SK-N-SH treated with all-trans-retinoic acid at 6 μM for 48 hours (cell line): ENCODE measurements around the gene SEC61B.

ENCODE experiments used
- GLIS3 ChIP-seq: fragments of 250-450 bp; sonication (Bioruptor Pico); IDR thresholded peaks from 2 replicates; pipeline ENCODE4 v1.5.0; 2020; ENCODE audit warnings: mild to moderate bottlenecking, moderate library complexity
- OSR1 ChIP-seq: fragments of 250-450 bp; sonication (Bioruptor Pico); IDR thresholded peaks from 2 replicates; pipeline ENCODE4 v1.8.0; 2022; ENCODE audit warnings: moderate library complexity, mild to moderate bottlenecking, inconsistent platforms
- ZC3H10 ChIP-seq: fragments of 250-450 bp; sonication (Bioruptor Pico); IDR thresholded peaks from 2 replicates; pipeline ENCODE4 v1.5.1; 2021; ENCODE audit warnings: mild to moderate bottlenecking, moderate library complexity
- ZNF70 ChIP-seq: fragments of 450-650 bp; formaldehyde crosslinking; IDR thresholded peaks from 2 replicates; pipeline ENCODE4 v1.5.0; 2020; ENCODE audit warnings: mild to moderate bottlenecking, moderate library complexity
- ZNF8 ChIP-seq: fragments of 450-650 bp; formaldehyde crosslinking; IDR thresholded peaks from 2 replicates; pipeline ENCODE4 v1.5.0; 2020; ENCODE audit warnings: mild to moderate bottlenecking, moderate library complexity
- TF ChIP-seq, protein P1 (sequence below): fragments of 250-450 bp; sonication (Bioruptor Pico); IDR thresholded peaks from 2 replicates; pipeline ENCODE4 v1.5.1; 2021; ENCODE audit warnings: mild to moderate bottlenecking, moderate library complexity
- TF ChIP-seq, protein P2 (sequence below): fragments of 250-450 bp; sonication (Bioruptor Pico); IDR thresholded peaks from 2 replicates; pipeline ENCODE4 v1.5.1; 2020; ENCODE audit warnings: low read depth, mild to moderate bottlenecking, moderate library complexity

DNA sequence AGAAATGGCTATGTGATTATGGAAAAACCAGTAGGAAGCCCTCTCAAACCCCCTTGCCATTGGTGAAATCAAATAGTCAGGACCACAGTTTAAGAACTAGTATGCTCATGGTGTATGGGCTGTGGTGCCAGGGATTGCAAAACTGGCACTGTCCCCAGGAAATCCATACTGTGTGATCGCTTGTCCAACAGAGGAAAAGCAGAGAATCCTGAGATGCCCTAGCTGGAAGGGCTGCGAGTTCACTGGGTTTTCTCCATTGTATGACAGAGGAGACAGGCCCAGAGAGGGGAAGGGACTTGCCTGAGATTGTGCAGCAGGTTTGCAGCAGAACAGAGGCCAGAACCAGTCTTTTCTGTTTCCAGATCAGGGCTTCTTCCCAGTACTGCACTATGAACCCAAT is 12.5 kb downstream of the SEC61B start:
- TF ChIP-seq ZC3H10 (CRISPR knock-in tag) (no peak), ZNF8 (no peak), ZNF70 (CRISPR knock-in tag) (no peak), GLIS3 (no peak), OSR1 (no peak)
- TF ChIP-seq, protein P1, sequence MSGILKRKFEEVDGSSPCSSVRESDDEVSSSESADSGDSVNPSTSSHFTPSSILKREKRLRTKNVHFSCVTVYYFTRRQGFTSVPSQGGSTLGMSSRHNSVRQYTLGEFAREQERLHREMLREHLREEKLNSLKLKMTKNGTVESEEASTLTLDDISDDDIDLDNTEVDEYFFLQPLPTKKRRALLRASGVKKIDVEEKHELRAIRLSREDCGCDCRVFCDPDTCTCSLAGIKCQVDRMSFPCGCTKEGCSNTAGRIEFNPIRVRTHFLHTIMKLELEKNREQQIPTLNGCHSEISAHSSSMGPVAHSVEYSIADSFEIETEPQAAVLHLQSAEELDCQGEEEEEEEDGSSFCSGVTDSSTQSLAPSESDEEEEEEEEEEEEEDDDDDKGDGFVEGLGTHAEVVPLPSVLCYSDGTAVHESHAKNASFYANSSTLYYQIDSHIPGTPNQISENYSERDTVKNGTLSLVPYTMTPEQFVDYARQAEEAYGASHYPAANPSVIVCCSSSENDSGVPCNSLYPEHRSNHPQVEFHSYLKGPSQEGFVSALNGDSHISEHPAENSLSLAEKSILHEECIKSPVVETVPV = no peak
- TF ChIP-seq, protein P2, sequence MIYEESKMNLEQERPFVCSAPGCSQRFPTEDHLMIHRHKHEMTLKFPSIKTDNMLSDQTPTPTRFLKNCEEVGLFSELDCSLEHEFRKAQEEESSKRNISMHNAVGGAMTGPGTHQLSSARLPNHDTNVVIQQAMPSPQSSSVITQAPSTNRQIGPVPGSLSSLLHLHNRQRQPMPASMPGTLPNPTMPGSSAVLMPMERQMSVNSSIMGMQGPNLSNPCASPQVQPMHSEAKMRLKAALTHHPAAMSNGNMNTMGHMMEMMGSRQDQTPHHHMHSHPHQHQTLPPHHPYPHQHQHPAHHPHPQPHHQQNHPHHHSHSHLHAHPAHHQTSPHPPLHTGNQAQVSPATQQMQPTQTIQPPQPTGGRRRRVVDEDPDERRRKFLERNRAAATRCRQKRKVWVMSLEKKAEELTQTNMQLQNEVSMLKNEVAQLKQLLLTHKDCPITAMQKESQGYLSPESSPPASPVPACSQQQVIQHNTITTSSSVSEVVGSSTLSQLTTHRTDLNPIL (CRISPR knock-in tag) = no peak
